K562 (cell line): Measurements from ENCODE around the gene SLC24A3. TPM values are rescaled to one million over a fixed set of nuclear protein-coding genes. Genes with fewer than 3 reads are reported as not detected.
A peak's percentile ranks its signal among the peaks of the same experiment; 100 is the strongest.

Experiments used
- ATAC-seq: fragments of 200-7000 bp; cut with Tn5 transposase; 3 replicates; pipeline ENCODE4 v1.9.1; 2020; ENCODE audit warnings: moderate library complexity
- BruUV-seq: library from RNA; stranded (reverse); fragments of 400-500 nt; replicated peaks from 2 replicates; lab custom pipeline; 2021; lab: Mats Ljungman, UMichigan
- CTCF ChIA-PET: fragments of 300-600 bp; formaldehyde crosslinking; extraction: SDS; loops from one replicate; lab custom pipeline; 2021; ENCODE audit warnings: low intra/inter-chr PET ratio; lab: Yijun Ruan, JAX
- POLR2A ChIA-PET: fragments of 300-600, 350-650 bp; sonication (Branson Sonifier 250); formaldehyde crosslinking; extraction: SDS; loops from one replicate; lab custom pipeline; 2021; ENCODE audit warnings: antibody characterized with exemption, inconsistent platforms; lab: Yijun Ruan, JAX
- DNase-seq, 4 experiments: peaks; one replicate each; pipeline versions ENCODE4 v3.0.0 to v3.0.0-alpha.2; 2011 to 2018; ENCODE audit warnings: low spot score in 3 of 4, mixed read lengths in 3 of 4; ENCODE audit errors: extremely low read depth in 1 of 4
- FAIRE-seq: peaks from 2 replicates; lab custom pipeline; 2011; peaks lifted over from hg19 to GRCh38; lab: Jason Lieb, UNC
- H2AFZ ChIP-seq: 2 replicates; pipeline ENCODE4 v1.6.0; 2011; ENCODE audit warnings: low read depth, low read length, control low read depth, inconsistent platforms
- H3K27ac ChIP-seq: fragments of 200-600 bp; 3 replicates; pipeline ENCODE4 v1.8.0; 2011; ENCODE audit warnings: low read depth, mild to moderate bottlenecking, control low read depth, inconsistent platforms, low read length, moderate library complexity, mixed read lengths; ENCODE audit errors: extremely low read depth
- H3K27me3 ChIP-seq, 2 experiments: fragments of 300-600 bp in 1 of 2; 2 replicates in 1 of 2; 3 replicates in 1 of 2; pipeline versions ENCODE4 v1.6.0 to v1.8.0; 2011; ENCODE audit warnings: inconsistent platforms in 2 of 2, low read length in 2 of 2, mild to moderate bottlenecking in 1 of 2, mixed read lengths in 1 of 2, moderate library complexity in 1 of 2; ENCODE audit not compliant: control insufficient read depth in 2 of 2, insufficient read depth in 2 of 2
- H3K36me3 ChIP-seq: fragments of 300-600 bp; 3 replicates; pipeline ENCODE4 v1.8.0; 2011; ENCODE audit warnings: mild to moderate bottlenecking, low read length, inconsistent platforms; ENCODE audit not compliant: control insufficient read depth, insufficient read depth
- H3K4me1 ChIP-seq, 2 experiments: fragments of 200-600 bp in 1 of 2; replicated peaks in 1 of 2; 2 replicates in 1 of 2; 3 replicates in 1 of 2; pipeline versions ENCODE4 v1.5.1 to v1.8.0; 2011; ENCODE audit warnings: inconsistent platforms in 2 of 2, low read length in 2 of 2, mild to moderate bottlenecking in 1 of 2, mixed read lengths in 1 of 2, moderate library complexity in 1 of 2; ENCODE audit not compliant: control insufficient read depth in 2 of 2, insufficient read depth in 2 of 2
- H3K4me2 ChIP-seq: 2 replicates; pipeline ENCODE4 v1.6.1; 2011; ENCODE audit warnings: low read length, control low read depth, inconsistent platforms, mixed read lengths; ENCODE audit not compliant: insufficient read depth
- H3K4me3 ChIP-seq: fragments of 200-600 bp; sonication (generic), shearing (Covaris generic); 2 replicates; pipeline ENCODE4 v1.5.1; 2016; ENCODE audit warnings: control low read depth, inconsistent platforms
- H3K79me2 ChIP-seq: fragments of 200-600 bp; 3 replicates; pipeline ENCODE4 v1.8.0; 2011; ENCODE audit warnings: low read length, inconsistent platforms; ENCODE audit not compliant: control insufficient read depth, insufficient read depth
- H3K9ac ChIP-seq, 2 experiments: 2 replicates each; pipeline versions ENCODE4 v1.6.0 to v1.6.1; 2011; ENCODE audit warnings: low read depth in 2 of 2, low read length in 2 of 2, control low read depth in 1 of 2, inconsistent platforms in 1 of 2, mild to moderate bottlenecking in 1 of 2, mixed read lengths in 1 of 2; ENCODE audit not compliant: insufficient read depth in 1 of 2
- H3K9me1 ChIP-seq: one replicate; pipeline ENCODE4 v1.6.0; 2011; ENCODE audit warnings: inconsistent platforms, mild to moderate bottlenecking, low read length, moderate library complexity; ENCODE audit not compliant: control insufficient read depth, insufficient read depth
- H3K9me3 ChIP-seq: replicated peaks from 2 replicates; pipeline ENCODE4 v1.5.1; 2011; ENCODE audit warnings: low read depth, low read length, inconsistent platforms; ENCODE audit not compliant: control insufficient read depth, insufficient read depth
- H4K20me1 ChIP-seq: replicated peaks from 2 replicates; pipeline ENCODE4 v1.6.1; 2011; ENCODE audit warnings: low read length, inconsistent platforms, mixed read lengths; ENCODE audit not compliant: control insufficient read depth, insufficient read depth
- ARHGAP35 ChIP-seq: fragments of 450-650 bp; IDR thresholded peaks from 2 replicates; pipeline ENCODE4 v1.6.1; 2018; ENCODE audit not compliant: partially characterized antibody
- CHD2 ChIP-seq: IDR thresholded peaks from 2 replicates; pipeline ENCODE4 v1.6.1; 2011; ENCODE audit warnings: low read depth, low read length
- E2F5 ChIP-seq: sonication (generic); formaldehyde crosslinking; IDR thresholded peaks from 2 replicates; pipeline ENCODE4 v1.8.0; 2022; ENCODE audit warnings: mild to moderate bottlenecking, missing genetic modification reagents
- FOSL1 ChIP-seq: fragments of 200-800 bp; sonication (Bioruptor generic); conservative IDR thresholded peaks from 2 replicates; pipeline ENCODE4 v1.6.1; 2016; ENCODE audit warnings: missing genetic modification characterization, missing compliant biosample characterization
- GTF2B ChIP-seq: IDR thresholded peaks from 2 replicates; pipeline ENCODE4 v1.6.1; 2011; ENCODE audit not compliant: insufficient read length; ENCODE audit errors: extremely low read depth
- MEIS2 ChIP-seq: fragments of 450-650 bp; IDR thresholded peaks from 2 replicates; pipeline ENCODE4 v1.6.1; 2014; ENCODE audit warnings: mild to moderate bottlenecking; ENCODE audit not compliant: partially characterized antibody
- RB1 ChIP-seq: fragments of 450-650 bp; IDR thresholded peaks from 2 replicates; pipeline ENCODE4 v1.6.1; 2017; ENCODE audit warnings: low read depth, mild to moderate bottlenecking
- SAFB ChIP-seq: fragments of 200-400 bp; formaldehyde crosslinking; IDR thresholded peaks from 2 replicates; pipeline ENCODE4 v1.6.1; 2017; ENCODE audit warnings: low read depth, low read length, borderline replicate concordance
- STAT5A ChIP-seq: IDR thresholded peaks from 2 replicates; pipeline ENCODE4 v1.6.1; 2012; ENCODE audit warnings: low read length, inconsistent platforms, borderline replicate concordance
- TAF1 ChIP-seq: IDR thresholded peaks from 2 replicates; pipeline ENCODE4 v1.6.1; 2011; ENCODE audit warnings: mild to moderate bottlenecking, low read length, moderate library complexity; ENCODE audit not compliant: insufficient read depth, control insufficient read depth, severe bottlenecking; ENCODE audit errors: extremely low read depth
- ZNF133 ChIP-seq: fragments of 250-450 bp; sonication (Bioruptor Pico); IDR thresholded peaks from 2 replicates; pipeline ENCODE4 v1.4.0; 2020; ENCODE audit warnings: mild to moderate bottlenecking
- ZNF184 ChIP-seq: sonication (generic); formaldehyde crosslinking; IDR thresholded peaks from 2 replicates; pipeline ENCODE4 v1.5.0; 2020; ENCODE audit warnings: missing genetic modification reagents
- ZNF584 ChIP-seq: fragments of 200-800 bp; sonication (Bioruptor generic); IDR thresholded peaks from 2 replicates; pipeline ENCODE4 v1.6.1; 2016; ENCODE audit warnings: low read depth, mild to moderate bottlenecking, missing genetic modification characterization, missing compliant biosample characterization
- WGBS: fragments of 100-300 bp; shearing (Covaris generic); methylation state at CpG from one replicate; pipeline ENCODE4 v1.1.6; 2016; ENCODE audit warnings: low coverage, mixed read lengths; ENCODE audit not compliant: insufficient coverage; ENCODE audit errors: missing lambda C conversion rate; 5-methylcytosine and 5-hydroxymethylcytosine counted together
- in situ Hi-C: fragments of 300-500 bp; cut with MboI; formaldehyde crosslinking; loops from 4 replicates; pipeline ENCODE4 v1.15.0; 2018; ENCODE audit warnings: inconsistent platforms, mixed read lengths
- intact Hi-C: fragments of 100-400 bp; cut with micrococcal nuclease; formaldehyde crosslinking; loops from 2 replicates; pipeline ENCODE4 v1.14.2; 2022
- polyA plus RNA-seq, 8 experiments: library from polyadenylated mRNA; depleted of rRNA in 4 of 8; stranded (reverse) in 5 of 8; unstranded in 3 of 8; fragments of >200 nt; fragmentation: Nextera tagmentation in 2 of 8; fragmentation: Illumina TruSeq in 1 of 8; extraction: Ambion mirVana in 2 of 8; extraction: Trizol in 1 of 8; gene quantifications; 2 replicates each; pipeline versions ENCODE4 v1.2.1 to v1.2.3, GENCODE V29; 2011 to 2014; ENCODE audit warnings: inconsistent platforms in 1 of 8, missing spikeins in 1 of 8
- total RNA-seq, 7 experiments: library from RNA; depleted of rRNA in 6 of 7; stranded (reverse); fragments of >200 nt in 6 of 7; fragmentation: Illumina TruSeq in 2 of 7; extraction: Trizol in 2 of 7; gene quantifications; 2 replicates each; pipeline versions ENCODE4 v1.2.1 to v1.2.3, GENCODE V29; 2011 to 2021; ENCODE audit warnings: low replicate concordance in 1 of 7

The SLC24A3 gene
- total and polyA plus RNA-seq, 9 of the 15 experiments (the other 6 are each of a cell fraction or from before 2014, with no cell fraction given) = not detected

- Histone ChIP-seq H3K27me3 (no peaks in the 10 kb centered on the region), H3K4me3 (no peak overlapping the region), H4K20me1 (no peaks in the 10 kb centered on the region), H3K79me2 (no peaks in the 10 kb centered on the region), H2AFZ (no peak overlapping the region), H3K4me1 (no peaks in the 10 kb centered on the region), H3K9ac (no peak overlapping the region), H3K27ac (no peak overlapping the region), H3K9me3 (no peaks in the 10 kb centered on the region), H3K4me2 (no peak overlapping the region), H3K9me1 (no peaks in the 10 kb centered on the region), H3K36me3 (no peaks in the 10 kb centered on the region)
- 0% methylated on average over 1 of the region's 1 CpG for WGBS
- POLR2A ChIA-PET = no interaction called here
- TF ChIP-seq FOSL1 (tag) (peak; percentile 48; the same call in 1 of the 2 replicates), ARHGAP35 (no peak)
- DNase-seq (no peak), FAIRE-seq (no peak), ATAC-seq (no peak)
- intact Hi-C loops = no loop called here
- CTCF ChIA-PET = no interaction called here
- BruUV-seq = no TSS peak
- in situ Hi-C loops = no loop called here
These were observed 408.6 kb downstream of the SLC24A3 start for GRCh38 chr20:19621072-19621471.

- in situ Hi-C loops = no loop called here
- POLR2A ChIA-PET = no interaction called here
- TF ChIP-seq STAT5A = no peak
- TF ChIP-seq ZNF184 (CRISPR knock-in tag) = no peak
- TF ChIP-seq E2F5 (CRISPR knock-in tag) = no peak
- TF ChIP-seq MEIS2 = no peak
- TF ChIP-seq CHD2 = no peak
- TF ChIP-seq RB1 = no peak
- TF ChIP-seq TAF1 = no peak
- TF ChIP-seq ZNF133 = no peak
- TF ChIP-seq ZNF584 (CRISPR knock-in tag) = no peak
- no peak for TF ChIP-seq SAFB
- no peak for TF ChIP-seq GTF2B
These were observed 412.0 kb downstream of the SLC24A3 start for GRCh38 chr20:19624221-19624965.

More at GRCh38 chr20:19624221-19624965, 412.0 kb downstream of the SLC24A3 start:
- no peak for ATAC-seq
- H3K79me2 ChIP-seq = no peaks in the 10 kb centered on the region
- H3K9me1 ChIP-seq = no peaks in the 10 kb centered on the region
- no peak overlapping the region for H3K4me3 ChIP-seq
- no peaks in the 10 kb centered on the region for H4K20me1 ChIP-seq
- H3K4me1 ChIP-seq = no peaks in the 10 kb centered on the region
- CTCF ChIA-PET = no interaction called here
- H3K36me3 ChIP-seq = no peaks in the 10 kb centered on the region
- no peak overlapping the region for H3K27ac ChIP-seq
- no peak overlapping the region for H2AFZ ChIP-seq
- H3K4me2 ChIP-seq = no peak overlapping the region
- H3K9me3 ChIP-seq = no peaks in the 10 kb centered on the region
- BruUV-seq = no TSS peak
- no peak for FAIRE-seq
- 0% methylated on average over 2 of the region's 3 CpGs for WGBS
- intact Hi-C loops = no loop called here
- no peak overlapping the region for H3K9ac ChIP-seq
- no peak for DNase-seq
- H3K27me3 ChIP-seq = no peaks in the 10 kb centered on the region
